Measurements from ENCODE around the gene IKBKE. TPM values are rescaled to one million over a fixed set of nuclear protein-coding genes. Genes with fewer than 3 reads are reported as not detected.

Gene IKBKE
- total RNA-seq, 1 experiment from 2014 or later = 6.4 TPM

GRCh38 chr1:206535853-206536188 is 65.5 kb downstream of the IKBKE start:
- Histone ChIP-seq H3K4me3 (ENCODE audit: low read depth in 2 of 2, low read length in 2 of 2) (no peak overlapping the region), H3K4me1 (ENCODE audit: control insufficient read depth, insufficient read depth, low read length) (no peaks in the 10 kb centered on the region), H3K9me3 (ENCODE audit: control insufficient read depth, insufficient read depth, low read depth, low read length) (no peaks in the 10 kb centered on the region), H3K27me3 (ENCODE audit: control insufficient read depth, insufficient read depth, low read length) (no peaks in the 10 kb centered on the region), H3K36me3 (ENCODE audit: control insufficient read depth, insufficient read depth, low read length) (no peaks in the 10 kb centered on the region), H3K27ac (ENCODE audit: low read length) (no peak overlapping the region)
- ChIA-PET POLR2A (no interaction called here), CTCF (no interaction called here)
- TF ChIP-seq TCF7L2 (IDR thresholded peaks at IDR 0.05; ENCODE audit: low read depth, low read length) (no peak), REST (IDR thresholded peaks at IDR 0.05; ENCODE audit: insufficient read depth in 1 of 2, low read depth in 2 of 2, low read length in 1 of 2) (no peak), POLR2AphosphoS5 (IDR thresholded peaks at IDR 0.05; ENCODE audit: low read depth, low read length) (no peak), CTCF (IDR thresholded peaks at IDR 0.05) (no peak), SIN3A (IDR thresholded peaks at IDR 0.05; ENCODE audit: borderline replicate concordance, insufficient read depth, low read depth, low read length) (no peak)
- no peak for ATAC-seq
- DNase-seq (ENCODE audit: low read depth, low spot score) = no peak
- in situ Hi-C loops (cut with HindIII; ENCODE audit: low pct_unique_long_range_greater_than_20kb, low sequenced_read_pairs) = no loop called here
- intact Hi-C loops (cut with micrococcal nuclease; ENCODE audit: unreplicated experiment) = no loop called here
- no TSS peak for BruUV-seq (replicated peaks)

GRCh38 chr1:206537141-206537540 is 66.9 kb downstream of the IKBKE start:
- no peaks in the 10 kb centered on the region for H3K4me1 ChIP-seq (ENCODE audit: control insufficient read depth, insufficient read depth, low read length)
- no peak overlapping the region for H3K27ac ChIP-seq (ENCODE audit: low read length)
- no peaks in the 10 kb centered on the region for H3K36me3 ChIP-seq (ENCODE audit: control insufficient read depth, insufficient read depth, low read length)
- H3K9me3 ChIP-seq (ENCODE audit: control insufficient read depth, insufficient read depth, low read depth, low read length) = no peaks in the 10 kb centered on the region
- TF ChIP-seq CTCF (IDR thresholded peaks at IDR 0.05) = no peak
- no peak for TF ChIP-seq SIN3A (IDR thresholded peaks at IDR 0.05; ENCODE audit: borderline replicate concordance, insufficient read depth, low read depth, low read length)
- no peak for TF ChIP-seq TCF7L2 (IDR thresholded peaks at IDR 0.05; ENCODE audit: low read depth, low read length)
- no peak for TF ChIP-seq REST (IDR thresholded peaks at IDR 0.05; ENCODE audit: insufficient read depth in 1 of 2, low read depth in 2 of 2, low read length in 1 of 2)
- TF ChIP-seq POLR2AphosphoS5 (IDR thresholded peaks at IDR 0.05; ENCODE audit: low read depth, low read length) = no peak
- ATAC-seq = no peak
- CTCF ChIA-PET = interaction anchor here (0.8 to 1.1 kb wide), 3 partner anchors 9 to 15 kb away, joined by 3 to 4 read pairs (median 3); no protein-coding TSS in a partner anchor
- no peaks in the 10 kb centered on the region for H3K27me3 ChIP-seq (ENCODE audit: control insufficient read depth, insufficient read depth, low read length)
- BruUV-seq (replicated peaks) = no TSS peak
- no peak for DNase-seq (ENCODE audit: low read depth, low spot score)
- POLR2A ChIA-PET = no interaction called here
- no peak overlapping the region for H3K4me3 ChIP-seq (ENCODE audit: low read depth in 2 of 2, low read length in 2 of 2)
- in situ Hi-C loops (cut with HindIII; ENCODE audit: low pct_unique_long_range_greater_than_20kb, low sequenced_read_pairs) = no loop called here
- intact Hi-C loops (cut with micrococcal nuclease; ENCODE audit: unreplicated experiment) = no loop called here
